IMR-90 (cell line): ENCODE results near the gene PRKN. TPM values are rescaled to one million over a fixed set of nuclear protein-coding genes. Genes with fewer than 3 reads are reported as not detected.

Experiments
- ATAC-seq: fragments of 200-7000 bp; cut with Tn5 transposase; 2 replicates; pipeline ENCODE4 v1.9.1; 2020; ENCODE audit warnings: low read depth, mild to moderate bottlenecking, moderate library complexity
- BruUV-seq: library from RNA; stranded (reverse); fragments of 400-500 nt; replicated peaks from 2 replicates; lab custom pipeline; 2021; lab: Mats Ljungman, UMichigan
- CTCF ChIA-PET: fragments of 300-600 bp; formaldehyde crosslinking; extraction: SDS; loops from one replicate; lab custom pipeline; 2021; ENCODE audit warnings: antibody characterized with exemption; lab: Yijun Ruan, JAX
- POLR2A ChIA-PET: fragments of 300-600 bp; sonication (Branson Sonifier 250); formaldehyde crosslinking; loops from one replicate; lab custom pipeline; 2022; ENCODE audit warnings: antibody characterized with exemption; ENCODE audit not compliant: unreplicated experiment; lab: Charles Lee
- DNase-seq: peaks from one replicate; pipeline ENCODE4 v3.0.0; 2013
- H2AFZ ChIP-seq: replicated peaks from 2 replicates; pipeline ENCODE3; 2013; ENCODE audit warnings: low read length, mild to moderate bottlenecking; ENCODE audit not compliant: poor library complexity
- H2AK5ac ChIP-seq: 2 replicates; pipeline ENCODE4 v1.6.1; 2013; ENCODE audit warnings: low read depth, low read length, inconsistent platforms
- H2AK9ac ChIP-seq: replicated peaks from 2 replicates; pipeline ENCODE3; 2013; ENCODE audit warnings: mild to moderate bottlenecking, low read depth, low read length, moderate library complexity; ENCODE audit not compliant: poor library complexity
- H2BK120ac ChIP-seq: 2 replicates; pipeline ENCODE4 v1.6.1; 2013; ENCODE audit warnings: low read depth, low read length, inconsistent platforms
- H2BK15ac ChIP-seq: 3 replicates; pipeline ENCODE4 v1.6.1; 2013; ENCODE audit warnings: low read depth, low read length, inconsistent platforms
- H2BK20ac ChIP-seq: 2 replicates; pipeline ENCODE4 v1.6.1; 2013; ENCODE audit warnings: low read depth, mild to moderate bottlenecking, inconsistent platforms, low read length, moderate library complexity
- H2BK5ac ChIP-seq: 2 replicates; pipeline ENCODE4 v1.6.1; 2013; ENCODE audit warnings: mild to moderate bottlenecking, low read depth, low read length, inconsistent platforms; ENCODE audit not compliant: poor library complexity, severe bottlenecking
- H3K14ac ChIP-seq: replicated peaks from 2 replicates; pipeline ENCODE4 v1.6.1; 2013; ENCODE audit warnings: low read depth, low read length, inconsistent platforms
- H3K18ac ChIP-seq: 2 replicates; pipeline ENCODE4 v1.6.1; 2013; ENCODE audit warnings: low read depth, low read length, control low read depth
- H3K23ac ChIP-seq: 2 replicates; pipeline ENCODE4 v1.6.1; 2013; ENCODE audit warnings: low read depth, low read length, inconsistent platforms
- H3K27ac ChIP-seq: 2 replicates; pipeline ENCODE4 v1.5.1; 2013; ENCODE audit warnings: mild to moderate bottlenecking, control low read depth, low read length; ENCODE audit not compliant: insufficient read depth
- H3K27me3 ChIP-seq: 2 replicates; pipeline ENCODE4 v1.6.1; 2013; ENCODE audit warnings: low read length; ENCODE audit not compliant: control insufficient read depth, insufficient read depth
- H3K36me3 ChIP-seq: 2 replicates; pipeline ENCODE4 v1.6.1; 2013; ENCODE audit warnings: low read length, mixed read lengths; ENCODE audit not compliant: control insufficient read depth, insufficient read depth
- H3K4ac ChIP-seq: 2 replicates; pipeline ENCODE4 v1.6.1; 2013; ENCODE audit warnings: low read depth, low read length, inconsistent platforms
- H3K4me1 ChIP-seq: 2 replicates; pipeline ENCODE4 v1.6.1; 2013; ENCODE audit warnings: low read length, mixed read lengths; ENCODE audit not compliant: control insufficient read depth, insufficient read depth
- H3K4me2 ChIP-seq: 2 replicates; pipeline ENCODE4 v1.6.1; 2013; ENCODE audit warnings: low read depth, mild to moderate bottlenecking, control low read depth, low read length, moderate library complexity
- H3K4me3 ChIP-seq: 2 replicates; pipeline ENCODE4 v1.5.1; 2013; ENCODE audit warnings: low read depth, mild to moderate bottlenecking, control low read depth, low read length, moderate library complexity; ENCODE audit not compliant: insufficient read depth
- H3K56ac ChIP-seq: 2 replicates; pipeline ENCODE4 v1.6.1; 2013; ENCODE audit warnings: low read length, inconsistent platforms; ENCODE audit not compliant: insufficient read depth; ENCODE audit errors: extremely low read depth
- H3K79me1 ChIP-seq, 2 experiments: 2 replicates each; pipeline ENCODE4 v1.6.1; 2013; ENCODE audit warnings: low read length in 2 of 2, inconsistent platforms in 1 of 2, low read depth in 1 of 2
- H3K9ac ChIP-seq: 2 replicates; pipeline ENCODE4 v1.6.1; 2013; ENCODE audit warnings: low read depth, low read length, control low read depth
- H3K9me1 ChIP-seq: 2 replicates; pipeline ENCODE4 v1.6.1; 2013; ENCODE audit warnings: low read length, inconsistent platforms; ENCODE audit not compliant: insufficient read depth
- H3K9me3 ChIP-seq: 2 replicates; pipeline ENCODE4 v1.6.1; 2013; ENCODE audit warnings: low read length; ENCODE audit not compliant: control insufficient read depth, insufficient read depth
- H4K20me1 ChIP-seq: 2 replicates; pipeline ENCODE4 v1.6.1; 2013; ENCODE audit warnings: low read length, inconsistent platforms; ENCODE audit not compliant: insufficient read depth
- H4K5ac ChIP-seq: 2 replicates; pipeline ENCODE4 v1.6.1; 2013; ENCODE audit warnings: mild to moderate bottlenecking, low read depth, low read length, control low read depth
- H4K8ac ChIP-seq, 2 experiments: 2 replicates each; pipeline ENCODE4 v1.6.1; 2013; ENCODE audit warnings: low read depth in 2 of 2, low read length in 2 of 2, control low read depth in 1 of 2, inconsistent platforms in 1 of 2
- H4K91ac ChIP-seq: 2 replicates; pipeline ENCODE4 v1.6.1; 2013; ENCODE audit warnings: low read depth, low read length, inconsistent platforms; ENCODE audit not compliant: insufficient read depth
- BHLHE40 ChIP-seq: fragments of 150-350 bp; IDR thresholded peaks from 2 replicates; pipeline ENCODE4 v1.6.1; 2016; ENCODE audit warnings: mild to moderate bottlenecking, low read depth, low read length
- CHD1 ChIP-seq: IDR thresholded peaks from 2 replicates; pipeline ENCODE4 v1.6.1; 2012; ENCODE audit warnings: low read depth, low read length, improper control_type of control experiment
- FOS ChIP-seq: fragments of 150-350 bp; IDR thresholded peaks from 2 replicates; pipeline ENCODE4 v1.6.1; 2016; ENCODE audit warnings: low read depth, low read length
- MAZ ChIP-seq: IDR thresholded peaks from 2 replicates; pipeline ENCODE4 v1.6.1; 2012; ENCODE audit warnings: low read depth, mild to moderate bottlenecking, low read length, improper control_type of control experiment, moderate library complexity, borderline replicate concordance
- RAD21 ChIP-seq: IDR thresholded peaks from 2 replicates; pipeline ENCODE4 v1.6.1; 2012; ENCODE audit warnings: low read length, improper control_type of control experiment
- SMC3 ChIP-seq: fragments of 150-350 bp; IDR thresholded peaks from 2 replicates; pipeline ENCODE4 v1.6.1; 2016; ENCODE audit warnings: low read depth, mild to moderate bottlenecking, antibody characterized with exemption, low read length, moderate library complexity
- WGBS, 2 experiments: methylation state at CpG; one replicate each; pipeline versions ENCODE4 v1.1.5 to v1.1.7; 2013; ENCODE audit warnings: missing lambda C conversion rate in 2 of 2; ENCODE audit not compliant: insufficient read length in 1 of 2; ENCODE audit errors: extremely low coverage in 2 of 2; 5-methylcytosine and 5-hydroxymethylcytosine counted together
- dilution Hi-C: fragments of 300-500 bp; cut with HindIII; formaldehyde crosslinking; loops from one replicate; pipeline ENCODE4 v1.14.3; 2018; ENCODE audit warnings: low sequenced_read_pairs; ENCODE audit not compliant: unreplicated experiment
- in situ Hi-C: fragments of 300-500 bp; cut with MboI; formaldehyde crosslinking; loops from 3 replicates; pipeline ENCODE4 v1.14.3; 2019; ENCODE audit warnings: low sequenced_read_pairs, inconsistent platforms, mixed read lengths
- intact Hi-C: fragments of 100-400 bp; cut with micrococcal nuclease; formaldehyde crosslinking; loops from 2 replicates; pipeline ENCODE4 v1.10.0; 2022
- polyA plus RNA-seq, 3 experiments: library from polyadenylated mRNA; depleted of rRNA; stranded (reverse); fragments of >200 nt; gene quantifications; 2 replicates each; pipeline ENCODE4 v1.2.3, GENCODE V29; 2012; ENCODE audit warnings: low replicate concordance in 1 of 3
- total RNA-seq: library from RNA; depleted of rRNA; stranded (reverse); fragments of >200 nt; gene quantifications from 2 replicates; pipeline ENCODE4 v1.2.3, GENCODE V29; 2012
- TF ChIP-seq, protein P1 (sequence below): conservative IDR thresholded peaks from 2 replicates; pipeline ENCODE4 v1.5.1; 2012; ENCODE audit warnings: mild to moderate bottlenecking, low read depth, low read length, improper control_type of control experiment

Gene PRKN
- total and polyA plus RNA-seq, 2 of the 4 experiments (the other 2 are of a cell fraction): 0.15 to 0.18 TPM

DNA sequence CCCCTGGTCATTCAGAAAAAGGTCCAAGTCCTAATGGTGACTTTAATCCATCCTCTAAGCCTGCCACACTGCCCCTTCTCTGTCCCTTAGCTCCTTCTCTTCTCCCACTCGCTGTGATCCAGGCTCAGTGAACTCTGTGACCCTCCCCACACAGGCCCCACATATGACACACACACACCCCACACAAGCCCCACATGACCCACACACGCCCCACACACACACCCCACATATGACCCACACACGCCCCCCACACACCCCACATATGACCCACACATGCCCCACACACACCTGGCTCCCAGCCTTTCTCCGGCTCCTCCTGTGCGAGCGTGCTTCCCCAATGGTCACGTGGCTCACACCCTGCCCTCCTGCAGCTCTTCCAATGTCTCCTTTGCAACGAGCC lies 925.3 kb downstream of the PRKN start:
- H3K56ac ChIP-seq: no peak overlapping the region
- in situ Hi-C loops: no loop called here

More for the DNA sequence above, 925.3 kb downstream of the PRKN start:
- Histone ChIP-seq H2AFZ (no peak overlapping the region), H3K4me3 (no peak overlapping the region), H3K9ac (no peak overlapping the region), H3K36me3 (no peaks in the 10 kb centered on the region), H2BK15ac (no peak overlapping the region), H3K4me2 (no peak overlapping the region), H2BK20ac (no peak overlapping the region), H3K23ac (no peak overlapping the region), H3K27ac (no peak overlapping the region), H2AK9ac (no peak overlapping the region), H3K9me1 (no peaks in the 10 kb centered on the region), H3K9me3 (peaks cover 49% of the 10 kb centered on the region), H3K18ac (no peak overlapping the region), H4K5ac (no peak overlapping the region), H3K27me3 (no peaks in the 10 kb centered on the region), H3K79me1 (no peaks in the 10 kb centered on the region), H2BK120ac (no peak overlapping the region), H3K4ac (no peak overlapping the region), H4K20me1 (no peaks in the 10 kb centered on the region), H2BK5ac (no peak overlapping the region), H4K8ac (no peak overlapping the region), H2AK5ac (no peak overlapping the region), H3K4me1 (no peaks in the 10 kb centered on the region), H3K14ac (no peak overlapping the region), H4K91ac (no peak overlapping the region)
- 63% methylated on average over 2 of the region's 8 CpGs; no CpG with 5 or more reads in 1 of the 2 experiments for WGBS, 2 experiments
- ChIA-PET POLR2A (no interaction called here), CTCF (no interaction called here)
- no TSS peak for BruUV-seq
- intact Hi-C loops (no loop called here), dilution Hi-C loops (no loop called here)
- ATAC-seq (no peak), DNase-seq (no peak)
- no peak for TF ChIP-seq CHD1
- TF ChIP-seq FOS: no peak
- no peak for TF ChIP-seq BHLHE40
- TF ChIP-seq RAD21: no peak
- TF ChIP-seq SMC3: no peak
- no peak for TF ChIP-seq MAZ
- TF ChIP-seq, protein P1, sequence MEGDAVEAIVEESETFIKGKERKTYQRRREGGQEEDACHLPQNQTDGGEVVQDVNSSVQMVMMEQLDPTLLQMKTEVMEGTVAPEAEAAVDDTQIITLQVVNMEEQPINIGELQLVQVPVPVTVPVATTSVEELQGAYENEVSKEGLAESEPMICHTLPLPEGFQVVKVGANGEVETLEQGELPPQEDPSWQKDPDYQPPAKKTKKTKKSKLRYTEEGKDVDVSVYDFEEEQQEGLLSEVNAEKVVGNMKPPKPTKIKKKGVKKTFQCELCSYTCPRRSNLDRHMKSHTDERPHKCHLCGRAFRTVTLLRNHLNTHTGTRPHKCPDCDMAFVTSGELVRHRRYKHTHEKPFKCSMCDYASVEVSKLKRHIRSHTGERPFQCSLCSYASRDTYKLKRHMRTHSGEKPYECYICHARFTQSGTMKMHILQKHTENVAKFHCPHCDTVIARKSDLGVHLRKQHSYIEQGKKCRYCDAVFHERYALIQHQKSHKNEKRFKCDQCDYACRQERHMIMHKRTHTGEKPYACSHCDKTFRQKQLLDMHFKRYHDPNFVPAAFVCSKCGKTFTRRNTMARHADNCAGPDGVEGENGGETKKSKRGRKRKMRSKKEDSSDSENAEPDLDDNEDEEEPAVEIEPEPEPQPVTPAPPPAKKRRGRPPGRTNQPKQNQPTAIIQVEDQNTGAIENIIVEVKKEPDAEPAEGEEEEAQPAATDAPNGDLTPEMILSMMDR: no peak
